ENCODE results near the gene SLMAP.

Gene SLMAP

GRCh38 chr3:57810048-57810447 is 53.9 kb downstream of the SLMAP start:
- no peak for TF ChIP-seq EZH2phosphoT487 (IDR thresholded peaks at IDR 0.05; ENCODE audit: borderline replicate concordance)
- TF ChIP-seq, protein P1, sequence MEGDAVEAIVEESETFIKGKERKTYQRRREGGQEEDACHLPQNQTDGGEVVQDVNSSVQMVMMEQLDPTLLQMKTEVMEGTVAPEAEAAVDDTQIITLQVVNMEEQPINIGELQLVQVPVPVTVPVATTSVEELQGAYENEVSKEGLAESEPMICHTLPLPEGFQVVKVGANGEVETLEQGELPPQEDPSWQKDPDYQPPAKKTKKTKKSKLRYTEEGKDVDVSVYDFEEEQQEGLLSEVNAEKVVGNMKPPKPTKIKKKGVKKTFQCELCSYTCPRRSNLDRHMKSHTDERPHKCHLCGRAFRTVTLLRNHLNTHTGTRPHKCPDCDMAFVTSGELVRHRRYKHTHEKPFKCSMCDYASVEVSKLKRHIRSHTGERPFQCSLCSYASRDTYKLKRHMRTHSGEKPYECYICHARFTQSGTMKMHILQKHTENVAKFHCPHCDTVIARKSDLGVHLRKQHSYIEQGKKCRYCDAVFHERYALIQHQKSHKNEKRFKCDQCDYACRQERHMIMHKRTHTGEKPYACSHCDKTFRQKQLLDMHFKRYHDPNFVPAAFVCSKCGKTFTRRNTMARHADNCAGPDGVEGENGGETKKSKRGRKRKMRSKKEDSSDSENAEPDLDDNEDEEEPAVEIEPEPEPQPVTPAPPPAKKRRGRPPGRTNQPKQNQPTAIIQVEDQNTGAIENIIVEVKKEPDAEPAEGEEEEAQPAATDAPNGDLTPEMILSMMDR (conservative IDR thresholded peaks at IDR 0.05; ENCODE audit: low read length), result no peak
- H3K9ac ChIP-seq (ENCODE audit: low read depth, low read length, poor library complexity, severe bottlenecking), result no peak overlapping the region

GRCh38 chr3:57810471-57811137 is 54.5 kb downstream of the SLMAP start:
- H3K27me3 ChIP-seq (ENCODE audit: insufficient read depth, low read length, poor library complexity, severe bottlenecking), result no peaks in the 10 kb centered on the region
- no peak for TF ChIP-seq EZH2phosphoT487 (IDR thresholded peaks at IDR 0.05; ENCODE audit: borderline replicate concordance)
- TF ChIP-seq, protein P1 (conservative IDR thresholded peaks at IDR 0.05; ENCODE audit: low read length), result no peak
- H3K79me2 ChIP-seq (ENCODE audit: insufficient read depth, low read length), result peaks cover 93% of the 10 kb centered on the region
- no peak overlapping the region for H2AFZ ChIP-seq (ENCODE audit: low read length)
- no peak overlapping the region for H3K4me2 ChIP-seq (ENCODE audit: low read depth, low read length, poor library complexity, severe bottlenecking)
- H3K9me2 ChIP-seq (replicated peaks; ENCODE audit: low read depth, low read length), result no peaks in the 10 kb centered on the region
- H3K9ac ChIP-seq (ENCODE audit: low read depth, low read length, poor library complexity, severe bottlenecking), result no peak overlapping the region
- peaks cover under 1% of the 10 kb centered on the region for H4K20me1 ChIP-seq (ENCODE audit: insufficient read depth, low read length, poor library complexity, severe bottlenecking)
- H3K4me1 ChIP-seq (ENCODE audit: insufficient read depth, low read length, poor library complexity, severe bottlenecking), result peaks cover 8% of the 10 kb centered on the region
- H3F3A ChIP-seq (ENCODE audit: low read depth), result no peaks in the 10 kb centered on the region
- H3K9me3 ChIP-seq (ENCODE audit: insufficient read depth, low read depth, low read length), result no peaks in the 10 kb centered on the region
- H3K36me3 ChIP-seq (ENCODE audit: insufficient read depth, low read length), result 0 out of 2 replicates have a peak, but pooled peaks cover 5% of the 10 kb centered on the region
- H3K4me3 ChIP-seq (ENCODE audit: low read length, poor library complexity, severe bottlenecking), result no peak overlapping the region

More at GRCh38 chr3:57810048-57810447, 53.9 kb downstream of the SLMAP start:
- Histone ChIP-seq H3K9me3 (ENCODE audit: insufficient read depth, low read depth, low read length) (no peaks in the 10 kb centered on the region), H3K27me3 (ENCODE audit: insufficient read depth, low read length, poor library complexity, severe bottlenecking) (no peaks in the 10 kb centered on the region), H3K79me2 (ENCODE audit: insufficient read depth, low read length) (peaks cover 95% of the 10 kb centered on the region), H3K4me2 (ENCODE audit: low read depth, low read length, poor library complexity, severe bottlenecking) (no peak overlapping the region), H3K36me3 (ENCODE audit: insufficient read depth, low read length) (0 out of 2 replicates have a peak, but pooled peaks cover 5% of the 10 kb centered on the region), H2AFZ (ENCODE audit: low read length) (no peak overlapping the region), H3F3A (ENCODE audit: low read depth) (no peaks in the 10 kb centered on the region), H4K20me1 (ENCODE audit: insufficient read depth, low read length, poor library complexity, severe bottlenecking) (peaks cover 6% of the 10 kb centered on the region), H3K4me3 (ENCODE audit: low read length, poor library complexity, severe bottlenecking) (no peak overlapping the region), H3K4me1 (ENCODE audit: insufficient read depth, low read length, poor library complexity, severe bottlenecking) (peaks cover 10% of the 10 kb centered on the region), H3K9me2 (replicated peaks; ENCODE audit: low read depth, low read length) (no peaks in the 10 kb centered on the region)

- Histone ChIP-seq H3K79me2 (ENCODE audit: insufficient read depth, low read length) (peaks cover 91% of the 10 kb centered on the region), H3K36me3 (ENCODE audit: insufficient read depth, low read length) (0 out of 2 replicates have a peak, but pooled peaks cover 5% of the 10 kb centered on the region), H3K9me2 (replicated peaks; ENCODE audit: low read depth, low read length) (no peaks in the 10 kb centered on the region), H3K4me3 (ENCODE audit: low read length, poor library complexity, severe bottlenecking) (no peak overlapping the region), H3K4me1 (ENCODE audit: insufficient read depth, low read length, poor library complexity, severe bottlenecking) (peaks cover 8% of the 10 kb centered on the region), H3K9ac (ENCODE audit: low read depth, low read length, poor library complexity, severe bottlenecking) (no peak overlapping the region), H3K27me3 (ENCODE audit: insufficient read depth, low read length, poor library complexity, severe bottlenecking) (no peaks in the 10 kb centered on the region), H4K20me1 (ENCODE audit: insufficient read depth, low read length, poor library complexity, severe bottlenecking) (peaks cover 11% of the 10 kb centered on the region), H3K4me2 (ENCODE audit: low read depth, low read length, poor library complexity, severe bottlenecking) (peak overlapping the region; percentile 10), H2AFZ (ENCODE audit: low read length) (no peak overlapping the region), H3K9me3 (ENCODE audit: insufficient read depth, low read depth, low read length) (no peaks in the 10 kb centered on the region), H3F3A (ENCODE audit: low read depth) (no peaks in the 10 kb centered on the region)
- no peak for TF ChIP-seq EZH2phosphoT487 (IDR thresholded peaks at IDR 0.05; ENCODE audit: borderline replicate concordance)
- TF ChIP-seq, protein P1 (conservative IDR thresholded peaks at IDR 0.05; ENCODE audit: low read length), result no peak
Measured at GRCh38 chr3:57815036-57815435, 58.9 kb downstream of the SLMAP start.
